ENCODE data around the gene IDH2. TPM values are rescaled to one million over a fixed set of nuclear protein-coding genes. Genes with fewer than 3 reads are reported as not detected.

The IDH2 gene
- total RNA-seq, 3 donors from 2014 or later (not counting 1 experiment from before 2014, with no cell fraction given): 72.3 to 91.5 (median 81.0) TPM

GRCh38 chr15:90049030-90049429 is 53.2 kb downstream of the IDH2 start:
- Histone ChIP-seq H3K27me3 (ENCODE audit: control insufficient read depth, insufficient read depth, low read length) (no peaks in the 10 kb centered on the region), H3K27ac (ENCODE audit: low read length) (no peak overlapping the region), H3K4me3 (ENCODE audit: low read length) (no peak overlapping the region), H3K36me3 (ENCODE audit: control insufficient read depth, insufficient read depth, low read length) (no peaks in the 10 kb centered on the region), H3K9me3 (ENCODE audit: control insufficient read depth, insufficient read depth, low read length) (no peaks in the 10 kb centered on the region), H3K4me1 (ENCODE audit: control insufficient read depth, insufficient read depth, low read length) (peaks cover 33% of the 10 kb centered on the region)
- no peaks in the 10 kb centered on the region for H3K36me3 Mint-ChIP-seq
- DNase-seq: no peak
- no peaks in the 10 kb centered on the region for H3K27me3 Mint-ChIP-seq (ENCODE audit: low read depth in 2 of 2)
- ATAC-seq: no peak
- TF ChIP-seq, protein P1, sequence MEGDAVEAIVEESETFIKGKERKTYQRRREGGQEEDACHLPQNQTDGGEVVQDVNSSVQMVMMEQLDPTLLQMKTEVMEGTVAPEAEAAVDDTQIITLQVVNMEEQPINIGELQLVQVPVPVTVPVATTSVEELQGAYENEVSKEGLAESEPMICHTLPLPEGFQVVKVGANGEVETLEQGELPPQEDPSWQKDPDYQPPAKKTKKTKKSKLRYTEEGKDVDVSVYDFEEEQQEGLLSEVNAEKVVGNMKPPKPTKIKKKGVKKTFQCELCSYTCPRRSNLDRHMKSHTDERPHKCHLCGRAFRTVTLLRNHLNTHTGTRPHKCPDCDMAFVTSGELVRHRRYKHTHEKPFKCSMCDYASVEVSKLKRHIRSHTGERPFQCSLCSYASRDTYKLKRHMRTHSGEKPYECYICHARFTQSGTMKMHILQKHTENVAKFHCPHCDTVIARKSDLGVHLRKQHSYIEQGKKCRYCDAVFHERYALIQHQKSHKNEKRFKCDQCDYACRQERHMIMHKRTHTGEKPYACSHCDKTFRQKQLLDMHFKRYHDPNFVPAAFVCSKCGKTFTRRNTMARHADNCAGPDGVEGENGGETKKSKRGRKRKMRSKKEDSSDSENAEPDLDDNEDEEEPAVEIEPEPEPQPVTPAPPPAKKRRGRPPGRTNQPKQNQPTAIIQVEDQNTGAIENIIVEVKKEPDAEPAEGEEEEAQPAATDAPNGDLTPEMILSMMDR (IDR thresholded peaks at IDR 0.05): no peak
- whole genome bisulfite sequencing (ENCODE audit: insufficient coverage): 97% methylated on average over 5 of the region's 5 CpGs
- H3K9me3 Mint-ChIP-seq: no peaks in the 10 kb centered on the region
- no peak overlapping the region for H3K4me3 Mint-ChIP-seq
- intact Hi-C loops (cut with micrococcal nuclease): no loop called here
- peak overlapping the region; percentile 11 to 65 for H3K27ac Mint-ChIP-seq
- peaks cover 39 to 52% of the 10 kb centered on the region in 2 donors for H3K4me1 Mint-ChIP-seq

DNA sequence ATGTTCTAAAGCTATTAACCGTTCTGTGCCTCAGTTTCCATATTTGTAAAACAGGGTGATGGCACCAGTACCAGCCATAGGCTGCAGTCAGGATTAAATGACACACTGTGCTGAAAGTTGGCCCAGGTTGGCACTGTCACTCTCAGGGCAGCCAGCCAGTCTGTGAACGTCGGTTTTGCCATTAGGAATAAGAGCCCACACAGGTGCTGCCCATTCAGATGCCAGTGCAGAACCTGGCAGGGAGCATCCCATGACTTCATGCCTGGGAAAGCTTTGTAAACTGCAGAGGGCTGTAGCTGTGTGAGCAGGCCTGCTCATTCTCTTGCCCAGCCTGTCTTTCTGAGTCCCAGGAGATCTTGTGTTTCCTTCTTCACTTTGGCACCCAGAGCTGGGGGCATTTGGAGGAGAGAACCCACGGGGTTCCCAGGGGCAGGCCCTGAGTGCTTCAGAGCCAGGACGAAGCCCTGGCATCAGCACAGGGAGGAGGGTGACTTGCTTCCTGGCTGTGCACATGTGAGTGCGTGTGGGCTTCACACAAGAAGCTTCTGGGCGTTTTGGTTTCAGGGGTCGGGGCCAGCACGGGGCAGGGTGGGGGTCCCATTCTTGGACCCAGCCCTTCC is 54.2 kb downstream of the IDH2 start:
- intact Hi-C loops (cut with micrococcal nuclease): no loop called here
- Mint-ChIP-seq H3K9me3 (no peaks in the 10 kb centered on the region), H3K27me3 (ENCODE audit: low read depth in 2 of 2) (no peaks in the 10 kb centered on the region), H3K36me3 (no peaks in the 10 kb centered on the region), H3K4me1 (peaks cover 42 to 48% of the 10 kb centered on the region in 2 donors), H3K27ac (peak overlapping the region in 1 of 2 donors; percentile 11), H3K4me3 (no peak overlapping the region)
- DNase-seq (no peak), ATAC-seq (peak in 1 of 3 donors; percentile 30)
- no peaks in the 10 kb centered on the region for H3K36me3 ChIP-seq (ENCODE audit: control insufficient read depth, insufficient read depth, low read length)
- H3K4me1 ChIP-seq (ENCODE audit: control insufficient read depth, insufficient read depth, low read length): peaks cover 35% of the 10 kb centered on the region
- TF ChIP-seq, protein P1 (IDR thresholded peaks at IDR 0.05): no peak
- H3K27ac ChIP-seq (ENCODE audit: low read length): no peak overlapping the region
- WGBS (ENCODE audit: insufficient coverage): 77% methylated on average over 9 of the region's 9 CpGs
- no peak overlapping the region for H3K4me3 ChIP-seq (ENCODE audit: low read length)
- no peaks in the 10 kb centered on the region for H3K27me3 ChIP-seq (ENCODE audit: control insufficient read depth, insufficient read depth, low read length)
- no peaks in the 10 kb centered on the region for H3K9me3 ChIP-seq (ENCODE audit: control insufficient read depth, insufficient read depth, low read length)

- ATAC-seq (no peak), DNase-seq (no peak)
- H3K27ac Mint-ChIP-seq: peak overlapping the region in 1 of 2 donors; percentile 66
- H3K4me3 Mint-ChIP-seq: no peak overlapping the region
- Histone ChIP-seq H3K27me3 (ENCODE audit: control insufficient read depth, insufficient read depth, low read length) (no peaks in the 10 kb centered on the region), H3K36me3 (ENCODE audit: control insufficient read depth, insufficient read depth, low read length) (no peaks in the 10 kb centered on the region), H3K27ac (ENCODE audit: low read length) (peak overlapping the region; percentile 62), H3K4me1 (ENCODE audit: control insufficient read depth, insufficient read depth, low read length) (peaks cover 35% of the 10 kb centered on the region), H3K4me3 (ENCODE audit: low read length) (no peak overlapping the region), H3K9me3 (ENCODE audit: control insufficient read depth, insufficient read depth, low read length) (no peaks in the 10 kb centered on the region)
- H3K27me3 Mint-ChIP-seq (ENCODE audit: low read depth in 2 of 2): no peaks in the 10 kb centered on the region
- H3K4me1 Mint-ChIP-seq: peaks cover 42 to 44% of the 10 kb centered on the region in 2 donors
- intact Hi-C loops (cut with micrococcal nuclease): no loop called here
- H3K9me3 Mint-ChIP-seq: no peaks in the 10 kb centered on the region
- 45% methylated on average over 12 of the region's 12 CpGs for WGBS (ENCODE audit: insufficient coverage)
- TF ChIP-seq, protein P1 (IDR thresholded peaks at IDR 0.05): no peak
- no peaks in the 10 kb centered on the region for H3K36me3 Mint-ChIP-seq
Measured at GRCh38 chr15:90046911-90047392, 55.3 kb downstream of the IDH2 start.

DNA sequence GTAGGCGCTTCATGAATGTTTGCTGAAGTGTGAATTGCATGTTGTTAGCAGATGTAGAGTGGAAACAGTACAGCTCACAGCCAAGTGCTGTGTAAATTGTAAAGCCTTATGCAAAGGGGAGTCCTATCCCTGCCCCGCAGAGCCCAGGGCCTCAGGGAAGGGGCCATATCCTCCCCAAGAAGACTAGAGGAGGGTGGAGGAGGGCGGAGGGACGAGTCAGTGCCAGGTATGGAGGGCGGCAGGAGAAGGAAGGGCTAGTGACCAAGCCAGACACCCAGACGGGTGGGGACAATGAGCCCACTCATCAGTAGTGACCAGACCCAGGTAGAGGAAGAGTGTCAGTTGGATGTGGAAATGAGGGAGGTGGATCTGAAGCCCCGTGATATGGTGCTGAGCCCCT is 56.0 kb downstream of the IDH2 start:
- Histone ChIP-seq H3K4me3 (ENCODE audit: low read length) (no peak overlapping the region), H3K27me3 (ENCODE audit: control insufficient read depth, insufficient read depth, low read length) (no peaks in the 10 kb centered on the region), H3K9me3 (ENCODE audit: control insufficient read depth, insufficient read depth, low read length) (no peaks in the 10 kb centered on the region), H3K36me3 (ENCODE audit: control insufficient read depth, insufficient read depth, low read length) (no peaks in the 10 kb centered on the region), H3K4me1 (ENCODE audit: control insufficient read depth, insufficient read depth, low read length) (peaks cover 35% of the 10 kb centered on the region), H3K27ac (ENCODE audit: low read length) (peak overlapping the region; percentile 62)
- no peaks in the 10 kb centered on the region for H3K36me3 Mint-ChIP-seq
- no peak overlapping the region for H3K4me3 Mint-ChIP-seq
- H3K27ac Mint-ChIP-seq: peak overlapping the region in 1 of 2 donors; percentile 66
- intact Hi-C loops (cut with micrococcal nuclease): no loop called here
- TF ChIP-seq, protein P1 (IDR thresholded peaks at IDR 0.05): no peak
- 83% methylated on average over 7 of the region's 7 CpGs for WGBS (ENCODE audit: insufficient coverage)
- ATAC-seq (no peak), DNase-seq (no peak)
- peaks cover 40 to 42% of the 10 kb centered on the region in 2 donors for H3K4me1 Mint-ChIP-seq
- no peaks in the 10 kb centered on the region for H3K9me3 Mint-ChIP-seq
- no peaks in the 10 kb centered on the region for H3K27me3 Mint-ChIP-seq (ENCODE audit: low read depth in 2 of 2)
